K562 (cell line): ENCODE data around the gene NFATC3. TPM values are rescaled to one million over a fixed set of nuclear protein-coding genes. Genes with fewer than 3 reads are reported as not detected.

Experiments used
- CHD2 ChIP-seq: IDR thresholded peaks from 2 replicates; pipeline ENCODE4 v1.6.1; 2011; ENCODE audit warnings: low read depth, low read length
- GATAD2B ChIP-seq: fragments of 450-650 bp; IDR thresholded peaks from 2 replicates; pipeline ENCODE4 v1.6.1; 2017; ENCODE audit warnings: mild to moderate bottlenecking, borderline replicate concordance
- HNRNPH1 ChIP-seq: fragments of 200-400 bp; formaldehyde crosslinking; optimal IDR thresholded peaks from 2 replicates; pipeline ENCODE3; 2017; ENCODE audit warnings: low read depth, mild to moderate bottlenecking, low read length, moderate library complexity
- MTA2 ChIP-seq: fragments of 450-650 bp; IDR thresholded peaks from 2 replicates; pipeline ENCODE4 v1.6.1; 2016; ENCODE audit warnings: low read depth
- RCOR1 ChIP-seq, 2 experiments: IDR thresholded peaks; 2 replicates each; pipeline ENCODE4 v1.6.1; 2012; ENCODE audit warnings: low read depth in 2 of 2, low read length in 2 of 2, borderline replicate concordance in 1 of 2, improper control_type of control experiment in 1 of 2
- U2AF2 ChIP-seq: fragments of 200-400 bp; formaldehyde crosslinking; optimal IDR thresholded peaks from 2 replicates; pipeline ENCODE3; 2017; ENCODE audit warnings: low read depth, mild to moderate bottlenecking, low read length
- ZNF140 ChIP-seq: fragments of 250-450 bp; sonication (Bioruptor Pico); IDR thresholded peaks from 2 replicates; pipeline ENCODE4 v1.8.0; 2021; ENCODE audit warnings: moderate library complexity, mild to moderate bottlenecking, inconsistent platforms
- ZNF146 ChIP-seq: IDR thresholded peaks from one replicate; pipeline ENCODE4 v1.6.1; 2018; ENCODE audit warnings: missing compliant biosample characterization; ENCODE audit not compliant: unreplicated experiment
- ZNF354B ChIP-seq: fragments of 250-450 bp; sonication (Bioruptor Pico); IDR thresholded peaks from 2 replicates; pipeline ENCODE4 v1.4.0; 2020
- polyA plus RNA-seq, 8 experiments: library from polyadenylated mRNA; depleted of rRNA in 4 of 8; stranded (reverse) in 5 of 8; unstranded in 3 of 8; fragments of >200 nt; fragmentation: Nextera tagmentation in 2 of 8; fragmentation: Illumina TruSeq in 1 of 8; extraction: Ambion mirVana in 2 of 8; extraction: Trizol in 1 of 8; gene quantifications; 2 replicates each; pipeline versions ENCODE4 v1.2.1 to v1.2.3, GENCODE V29; 2011 to 2014; ENCODE audit warnings: inconsistent platforms in 1 of 8, missing spikeins in 1 of 8
- total RNA-seq, 7 experiments: library from RNA; depleted of rRNA in 6 of 7; stranded (reverse); fragments of >200 nt in 6 of 7; fragmentation: Illumina TruSeq in 2 of 7; extraction: Trizol in 2 of 7; gene quantifications; 2 replicates each; pipeline versions ENCODE4 v1.2.1 to v1.2.3, GENCODE V29; 2011 to 2021; ENCODE audit warnings: low replicate concordance in 1 of 7
- TF ChIP-seq, protein P1 (sequence below): fragments of 450-650 bp; IDR thresholded peaks from one replicate; pipeline ENCODE4 v1.6.1; 2018; ENCODE audit warnings: mild to moderate bottlenecking, moderate library complexity; ENCODE audit not compliant: partially characterized antibody

NFATC3 gene
- total and polyA plus RNA-seq, 9 of the 15 experiments (the other 6 are each of a cell fraction or from before 2014, with no cell fraction given): 15.7 to 98.4 (median 59.4) TPM

DNA sequence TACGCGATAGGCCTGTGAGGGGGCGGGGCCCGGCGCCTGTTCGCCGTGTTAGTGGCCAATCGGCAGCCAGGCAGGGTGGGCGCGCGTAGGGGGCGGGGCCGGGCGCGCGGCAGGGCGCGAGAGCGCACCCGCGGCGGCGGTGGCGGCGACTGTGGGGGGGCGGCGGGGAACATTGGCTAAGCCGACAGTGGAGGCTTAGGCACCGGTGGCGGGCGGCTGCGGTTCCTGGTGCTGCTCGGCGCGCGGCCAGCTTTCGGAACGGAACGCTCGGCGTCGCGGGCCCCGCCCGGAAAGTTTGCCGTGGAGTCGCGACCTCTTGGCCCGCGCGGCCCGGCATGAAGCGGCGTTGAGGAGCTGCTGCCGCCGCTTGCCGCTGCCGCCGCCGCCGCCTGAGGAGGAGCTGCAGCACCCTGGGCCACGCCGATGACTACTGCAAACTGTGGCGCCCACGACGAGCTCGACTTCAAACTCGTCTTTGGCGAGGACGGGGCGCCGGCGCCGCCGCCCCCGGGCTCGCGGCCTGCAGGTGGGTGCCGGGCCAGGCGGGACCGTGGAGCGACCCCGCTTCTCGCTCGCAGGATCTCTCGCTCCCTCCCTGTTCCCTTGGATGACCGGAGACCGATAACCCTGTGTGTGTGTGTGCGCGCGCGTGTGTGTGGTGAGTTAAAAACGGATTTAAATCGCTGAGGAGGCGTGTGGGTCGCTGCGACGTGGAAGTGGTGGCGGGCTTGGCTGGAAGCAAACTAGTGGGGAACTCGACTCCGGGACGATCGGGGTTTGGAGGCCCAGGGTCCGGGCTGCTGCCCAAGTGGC lies at the start of gene NFATC3 (continued):
- peak; percentile 94 for TF ChIP-seq CHD2
- TF ChIP-seq MTA2: no peak
- TF ChIP-seq, protein P1, sequence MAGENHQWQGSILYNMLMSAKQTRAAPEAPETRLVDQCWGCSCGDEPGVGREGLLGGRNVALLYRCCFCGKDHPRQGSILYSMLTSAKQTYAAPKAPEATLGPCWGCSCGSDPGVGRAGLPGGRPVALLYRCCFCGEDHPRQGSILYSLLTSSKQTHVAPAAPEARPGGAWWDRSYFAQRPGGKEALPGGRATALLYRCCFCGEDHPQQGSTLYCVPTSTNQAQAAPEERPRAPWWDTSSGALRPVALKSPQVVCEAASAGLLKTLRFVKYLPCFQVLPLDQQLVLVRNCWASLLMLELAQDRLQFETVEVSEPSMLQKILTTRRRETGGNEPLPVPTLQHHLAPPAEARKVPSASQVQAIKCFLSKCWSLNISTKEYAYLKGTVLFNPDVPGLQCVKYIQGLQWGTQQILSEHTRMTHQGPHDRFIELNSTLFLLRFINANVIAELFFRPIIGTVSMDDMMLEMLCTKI: no peak
- TF ChIP-seq HNRNPH1: no peak
- no peak for TF ChIP-seq ZNF140
- TF ChIP-seq U2AF2: no peak
- TF ChIP-seq RCOR1 (IDR thresholded peaks at IDR 0.05; ENCODE audit: borderline replicate concordance in 1 of 2, low read depth in 2 of 2, low read length in 2 of 2): peak in 1 of 2 experiments; percentile 8; a peak in 1 of 4 replicates
- TF ChIP-seq ZNF354B (CRISPR knock-in tag): no peak
- peak; percentile 60 for TF ChIP-seq GATAD2B
- no peak for TF ChIP-seq ZNF146 (CRISPR knock-in tag)
